Middle frontal gyrus (tissue), 1 donor: ENCODE results near the gene STK4.

Source experiments
- DNase-seq: peaks from one replicate; pipeline ENCODE4 v3.0.0-alpha.2; 2015; ENCODE audit warnings: low spot score; ENCODE audit errors: extremely low spot score

Gene STK4

DNA sequence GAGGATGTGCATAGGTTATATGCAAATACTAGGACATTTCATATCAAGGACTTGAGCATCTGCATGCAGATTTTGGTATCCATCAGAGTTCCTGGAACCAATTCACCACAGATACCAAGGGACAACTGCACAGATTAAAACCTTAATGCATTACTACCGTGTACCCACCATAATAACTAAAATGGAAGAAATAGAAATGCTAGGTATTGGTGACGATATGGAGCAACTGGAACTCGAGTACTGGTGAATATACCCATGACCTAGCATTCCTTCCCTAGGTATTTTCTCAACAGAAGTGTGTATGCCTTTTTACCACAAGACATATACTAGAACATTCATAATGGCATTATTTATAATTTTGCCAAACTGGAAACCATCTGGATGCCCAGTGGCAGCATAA lies 116.2 kb downstream of the STK4 start:
- DNase-seq: no peak

DNA sequence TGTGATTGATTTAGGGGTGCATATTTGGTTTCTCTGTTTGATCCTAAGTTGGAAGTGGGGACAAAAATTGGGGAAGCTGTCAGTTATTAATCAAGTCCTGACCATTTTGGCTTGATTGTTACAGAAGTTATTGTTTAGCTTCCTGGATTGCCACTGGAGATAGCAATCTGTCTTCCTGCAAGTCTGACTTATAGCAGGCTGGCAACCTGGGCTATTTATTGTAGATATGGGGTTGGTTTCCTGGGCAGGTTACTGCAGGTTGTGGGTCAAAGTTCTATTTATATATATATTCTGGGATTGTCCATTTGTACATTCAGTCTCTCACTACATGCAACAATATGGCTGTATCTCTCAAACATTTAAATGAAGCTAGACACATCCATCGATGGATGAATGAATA lies 116.8 kb downstream of the STK4 start:
- no peak for DNase-seq

DNA sequence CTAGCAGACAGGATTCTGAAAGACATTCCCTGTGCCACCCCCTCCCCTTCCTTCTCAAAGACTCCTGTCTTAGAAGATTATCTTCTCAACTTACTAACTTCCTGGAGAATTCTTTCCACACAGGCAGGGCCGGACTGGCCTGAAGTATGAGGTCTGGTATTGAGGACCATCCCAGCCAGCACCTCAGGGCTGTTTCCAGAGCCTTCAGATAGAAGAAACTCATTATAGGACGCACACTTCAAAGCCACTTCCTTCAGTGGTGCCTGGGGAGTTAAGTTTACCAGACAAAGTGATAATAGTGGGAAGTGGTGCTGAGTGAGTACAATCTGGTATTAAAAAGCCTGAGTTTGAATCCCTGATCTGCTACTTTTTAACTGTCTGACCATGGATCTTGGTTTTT lies 119.0 kb downstream of the STK4 start:
- DNase-seq: no peak

DNA sequence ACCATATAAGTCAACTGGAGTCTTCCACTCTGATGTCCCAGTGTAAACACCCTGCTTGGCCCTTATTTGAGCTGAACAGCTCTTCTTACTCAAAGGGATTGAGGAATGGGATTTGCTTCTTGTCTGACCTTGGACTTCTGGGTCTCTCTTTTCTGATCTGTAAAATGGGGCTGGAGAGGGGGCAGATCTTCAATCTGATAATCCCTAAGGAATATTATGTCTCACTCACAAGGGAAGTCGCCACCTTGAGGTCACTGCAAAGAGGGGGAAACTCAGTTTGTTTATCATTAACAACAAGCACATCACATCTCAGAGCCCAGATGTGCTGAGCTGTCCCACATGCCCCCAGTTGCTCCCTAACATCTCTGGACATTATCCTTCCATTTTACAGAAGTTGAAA lies 119.6 kb downstream of the STK4 start:
- DNase-seq: no peak

DNA sequence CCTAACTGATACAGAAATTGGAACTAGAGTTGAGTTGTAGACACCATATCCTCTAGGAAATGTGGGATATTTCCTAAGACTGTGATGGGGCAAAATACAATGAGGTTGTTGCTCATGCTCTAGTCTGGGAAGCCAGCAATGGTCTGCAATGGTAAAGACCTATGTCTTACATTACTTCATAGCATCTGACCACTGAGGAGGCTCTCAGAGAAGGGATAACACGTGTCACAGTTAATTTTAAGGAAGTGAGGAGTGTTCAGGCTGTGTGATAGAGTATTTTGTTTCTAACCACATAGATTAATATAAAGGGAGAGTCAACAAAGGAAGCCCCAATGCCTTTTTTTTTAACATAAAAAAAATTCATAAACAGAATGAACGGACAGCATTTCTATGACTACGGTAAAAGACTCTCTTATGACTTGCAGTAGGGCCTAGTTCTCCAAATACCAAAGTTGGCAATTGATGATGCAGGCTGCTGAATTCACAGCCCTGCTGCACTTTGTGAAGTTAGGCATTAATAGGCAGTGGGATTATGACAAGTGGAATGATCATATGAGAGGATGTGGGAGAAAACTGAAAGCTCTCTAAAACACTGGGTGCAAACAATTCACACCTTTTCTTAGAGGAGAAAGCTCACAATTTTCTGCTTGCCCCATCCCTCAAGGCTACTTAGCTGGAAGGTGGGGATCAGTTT lies 120.9 kb downstream of the STK4 start:
- no peak for DNase-seq

DNA sequence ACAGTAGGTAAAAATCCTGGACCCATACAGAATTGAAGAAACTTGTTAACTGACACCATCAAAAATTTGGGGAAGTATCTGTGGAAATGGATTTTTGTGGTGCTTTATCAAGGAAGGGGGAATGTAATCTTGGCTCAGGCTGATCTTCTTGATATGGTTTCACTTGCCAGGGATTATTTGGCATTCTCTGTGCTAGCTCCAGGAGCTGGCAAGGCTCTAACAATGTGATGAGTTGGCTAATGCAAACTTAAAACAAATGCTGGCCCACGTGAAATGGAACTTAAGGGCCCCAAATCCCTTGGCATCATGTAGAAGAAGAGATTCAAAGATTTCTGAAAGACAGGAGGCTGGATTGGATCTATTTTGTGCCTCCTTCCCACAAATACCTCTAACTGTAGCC lies 121.5 kb downstream of the STK4 start:
- no peak for DNase-seq

DNA sequence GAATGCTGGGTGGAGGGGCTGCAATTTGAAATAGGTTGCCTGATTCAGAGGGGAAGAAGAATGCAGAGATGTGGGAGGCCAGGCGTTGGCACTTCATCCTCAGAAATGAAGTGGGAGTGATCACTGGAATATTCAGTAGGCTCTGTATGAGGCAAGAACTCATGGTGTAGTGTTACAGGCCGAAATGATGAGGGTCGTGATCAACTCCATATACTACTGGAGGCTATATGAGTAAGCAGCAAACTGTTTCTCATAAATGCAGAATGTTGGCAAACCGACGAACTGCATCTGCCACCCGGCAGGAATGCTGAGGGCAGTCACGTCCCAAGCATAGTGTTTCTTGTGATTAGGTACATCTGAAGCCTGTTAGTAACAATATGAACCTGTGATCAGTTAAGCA lies 121.9 kb downstream of the STK4 start:
- DNase-seq: no peak

DNA sequence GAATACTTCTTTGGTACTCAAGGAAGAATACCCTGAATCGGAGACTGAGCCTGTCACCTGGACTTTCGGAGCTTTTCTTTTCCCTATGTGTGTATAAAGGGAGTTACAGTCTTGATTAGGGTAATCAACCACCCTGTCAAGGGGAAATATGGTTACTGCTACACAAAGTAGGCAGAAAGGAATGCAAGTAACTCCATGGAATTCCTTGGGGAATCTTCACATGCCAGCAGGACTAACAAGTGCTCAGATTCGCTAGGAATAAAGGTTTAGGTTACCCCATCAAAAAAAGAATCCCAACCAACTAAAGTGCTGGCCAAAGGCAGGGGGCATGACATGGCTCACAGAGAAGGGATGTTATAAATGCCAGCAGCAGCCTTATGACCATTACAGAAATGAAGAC lies 124.2 kb downstream of the STK4 start:
- no peak for DNase-seq

DNA sequence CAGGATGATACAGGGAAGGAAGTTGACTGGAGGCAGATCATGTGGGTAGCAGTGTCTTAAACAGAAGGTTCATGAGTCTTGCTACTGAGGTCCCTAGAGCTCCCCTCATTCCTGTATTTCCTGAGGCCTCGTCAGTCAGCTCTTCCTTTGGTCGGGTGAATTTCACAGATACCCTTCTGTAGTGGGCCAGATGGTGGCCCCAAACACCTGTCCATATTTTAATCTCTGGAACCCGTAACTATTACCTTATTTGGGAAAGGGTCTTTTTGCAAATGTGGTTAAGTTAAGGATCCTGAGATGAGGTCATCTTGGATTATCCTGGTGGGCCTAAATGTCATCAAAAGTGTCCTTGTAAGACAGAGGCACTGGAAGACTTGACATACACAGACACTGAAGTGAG lies 125.1 kb downstream of the STK4 start:
- DNase-seq: no peak

DNA sequence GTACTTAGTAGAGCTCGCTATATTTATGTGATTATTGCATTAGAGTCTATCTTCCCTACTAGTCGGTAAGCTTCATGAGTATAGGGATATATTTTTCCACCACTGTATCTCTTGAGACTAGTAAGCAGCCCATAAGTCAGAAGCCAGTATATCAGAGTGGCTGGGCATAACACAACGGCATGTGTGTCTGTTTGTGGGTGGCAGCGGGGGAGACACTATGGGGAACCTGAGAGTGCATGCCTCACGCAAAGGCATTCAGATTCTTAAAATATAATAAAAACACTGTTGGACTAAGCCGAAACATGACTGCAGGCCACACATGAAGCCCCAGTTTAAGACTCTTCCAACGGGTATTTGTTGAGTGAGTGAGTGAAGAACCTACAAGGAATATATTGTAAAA lies 126.6 kb downstream of the STK4 start:
- DNase-seq: no peak

DNA sequence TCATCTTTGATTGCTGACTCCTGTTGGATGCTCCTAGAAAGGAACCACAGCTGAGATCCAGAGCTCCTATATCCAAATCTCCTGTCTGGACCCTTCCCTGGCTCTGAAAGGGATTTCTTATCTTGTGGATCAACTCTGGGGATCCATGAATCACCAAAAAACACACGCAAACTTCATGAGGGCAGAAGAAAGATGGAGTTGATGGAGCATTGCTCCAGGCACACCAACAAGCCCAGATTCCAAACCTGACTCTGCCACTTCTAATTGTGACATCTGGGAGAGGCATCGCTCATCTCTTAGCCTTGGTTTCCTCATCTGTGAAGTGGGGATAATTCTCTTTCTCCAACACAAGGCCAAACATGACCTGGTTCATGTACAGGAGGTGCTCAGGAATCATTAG lies 127.9 kb downstream of the STK4 start:
- no peak for DNase-seq

DNA sequence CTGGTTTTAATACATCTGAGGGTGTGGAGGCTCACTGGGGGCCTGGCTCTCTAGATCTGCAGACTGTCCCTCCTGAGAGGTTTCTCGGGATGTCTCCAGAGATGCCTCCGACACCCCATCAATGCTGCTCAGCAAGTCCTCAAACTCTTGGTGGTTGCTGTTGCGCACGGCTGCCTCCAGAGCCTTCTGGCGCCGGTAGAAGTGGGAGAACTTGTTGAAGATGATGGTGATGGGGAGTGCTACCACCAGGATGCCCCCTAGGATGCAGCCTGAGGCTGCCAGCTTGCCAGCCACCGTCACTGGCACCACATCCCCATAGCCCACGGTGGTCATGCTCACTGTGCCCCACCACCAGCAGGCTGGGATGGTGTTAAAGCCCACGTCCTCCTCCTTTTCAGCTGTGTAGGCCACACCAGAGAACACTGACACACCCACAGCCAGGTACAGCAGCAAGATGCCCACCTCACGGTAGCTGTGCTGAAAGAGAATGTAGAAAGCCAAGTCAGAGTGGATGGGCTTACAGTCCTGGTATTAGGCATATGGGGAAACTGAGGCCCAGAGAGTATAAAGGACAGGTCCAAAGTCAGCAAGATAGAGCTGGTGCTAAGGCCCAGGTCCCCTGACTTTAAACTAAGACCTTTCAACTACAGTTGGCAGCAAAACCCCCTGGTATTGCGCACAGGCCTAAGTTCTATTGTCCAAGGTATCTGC lies 128.7 kb downstream of the STK4 start:
- no peak for DNase-seq

DNA sequence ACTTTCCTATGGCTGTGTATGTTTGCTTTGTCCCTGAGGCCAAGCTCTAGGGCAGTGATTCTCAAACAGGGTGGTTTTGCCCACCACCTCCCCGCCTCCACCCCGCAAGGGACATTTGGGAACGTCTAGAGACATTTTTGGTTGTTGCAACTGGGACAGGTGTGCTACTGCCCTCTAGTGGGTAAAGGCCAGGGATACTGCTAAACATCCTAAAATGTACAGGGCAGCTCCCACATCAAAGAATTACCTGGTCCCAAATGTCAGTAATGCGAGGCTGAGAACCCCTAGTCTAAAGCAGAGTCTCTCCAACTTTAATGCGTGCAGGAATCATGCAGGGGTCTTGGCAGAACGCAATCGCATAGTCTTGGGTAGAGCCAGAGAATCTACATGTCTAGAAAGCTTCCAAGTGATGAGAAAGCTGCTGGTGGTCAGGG lies 129.5 kb downstream of the STK4 start:
- DNase-seq: no peak

DNA sequence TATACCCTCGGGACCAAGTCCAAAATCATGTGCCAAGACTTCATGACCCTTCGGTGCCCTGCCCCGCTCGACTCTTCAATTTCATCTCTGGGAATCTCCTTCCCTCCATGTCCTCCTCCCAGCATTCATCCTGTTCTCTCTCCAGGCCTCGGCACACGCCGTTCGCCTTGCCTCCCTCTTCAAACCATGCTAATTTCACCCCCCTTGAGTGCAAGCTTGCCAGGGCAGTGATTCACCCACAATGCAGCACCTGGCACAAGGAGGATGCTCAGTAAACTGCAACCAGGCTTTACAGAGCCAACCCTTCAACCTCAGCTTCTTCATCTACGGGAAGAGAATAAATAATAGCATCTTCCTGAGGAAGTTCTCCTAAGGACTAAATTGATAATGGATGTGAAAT lies 130.5 kb downstream of the STK4 start:
- DNase-seq: no peak

DNA sequence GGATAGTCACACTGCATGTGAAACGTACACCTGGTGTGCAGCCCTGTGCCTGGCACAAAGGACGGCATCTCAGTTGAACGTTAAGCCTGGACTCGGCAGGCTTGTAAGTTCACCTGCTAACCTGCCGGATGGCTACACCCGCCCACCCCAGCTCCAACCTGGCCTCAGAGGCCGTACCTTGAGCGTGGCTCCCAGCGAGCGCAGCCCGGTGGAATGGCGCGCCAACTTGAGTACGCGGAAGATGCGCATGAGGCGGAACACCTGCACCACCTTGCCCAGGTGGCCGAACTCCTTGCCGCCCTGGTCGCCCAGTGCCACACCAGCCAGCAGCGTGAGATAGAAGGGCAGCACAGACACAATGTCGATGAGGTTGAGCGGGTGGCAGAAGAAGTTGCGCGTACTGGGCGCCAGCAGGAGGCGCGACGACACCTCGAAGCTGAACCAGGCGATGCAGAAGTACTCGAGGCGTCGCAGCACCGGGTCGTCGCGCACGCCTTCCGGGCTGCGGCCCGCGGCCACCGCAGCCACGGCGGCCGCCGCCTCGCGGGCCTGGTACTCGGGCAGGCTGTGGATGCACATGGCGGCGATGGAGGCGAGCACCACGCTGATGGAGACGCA lies 131.3 kb downstream of the STK4 start:
- no peak for DNase-seq

DNA sequence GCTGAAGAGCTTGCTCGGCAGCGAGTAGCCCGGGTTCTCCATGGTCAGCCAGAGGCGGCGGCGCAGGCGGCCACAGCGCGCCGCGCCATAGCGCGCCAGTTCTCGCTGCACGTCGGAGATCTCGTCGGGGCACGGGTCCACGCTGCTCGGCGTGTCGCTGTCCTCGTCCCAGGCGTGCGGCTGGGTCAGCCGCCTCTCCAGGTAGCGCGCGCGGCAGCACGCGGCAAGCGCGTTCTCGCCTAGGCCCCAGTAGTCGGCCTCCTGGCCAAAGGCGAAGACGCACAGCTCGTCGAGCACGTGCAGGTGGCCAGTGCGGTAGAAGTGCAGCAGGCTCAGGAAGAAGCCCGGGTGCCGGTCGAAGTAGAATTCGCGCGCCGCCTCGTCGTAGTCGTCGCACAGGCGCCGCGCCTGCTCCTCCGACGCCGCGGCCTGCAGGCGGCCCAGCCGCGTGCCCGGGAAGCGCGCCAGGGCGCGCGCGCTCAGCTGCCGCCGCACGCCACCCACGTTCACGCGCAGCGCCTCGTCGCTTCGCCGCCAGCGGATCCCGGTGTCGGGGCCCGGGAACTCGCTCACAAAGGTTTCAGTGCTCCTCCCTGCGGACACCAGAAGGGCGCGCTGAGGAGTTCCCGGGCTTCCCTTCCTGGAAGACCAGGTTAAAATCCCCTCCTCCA lies 131.9 kb downstream of the STK4 start:
- DNase-seq: no peak

DNA sequence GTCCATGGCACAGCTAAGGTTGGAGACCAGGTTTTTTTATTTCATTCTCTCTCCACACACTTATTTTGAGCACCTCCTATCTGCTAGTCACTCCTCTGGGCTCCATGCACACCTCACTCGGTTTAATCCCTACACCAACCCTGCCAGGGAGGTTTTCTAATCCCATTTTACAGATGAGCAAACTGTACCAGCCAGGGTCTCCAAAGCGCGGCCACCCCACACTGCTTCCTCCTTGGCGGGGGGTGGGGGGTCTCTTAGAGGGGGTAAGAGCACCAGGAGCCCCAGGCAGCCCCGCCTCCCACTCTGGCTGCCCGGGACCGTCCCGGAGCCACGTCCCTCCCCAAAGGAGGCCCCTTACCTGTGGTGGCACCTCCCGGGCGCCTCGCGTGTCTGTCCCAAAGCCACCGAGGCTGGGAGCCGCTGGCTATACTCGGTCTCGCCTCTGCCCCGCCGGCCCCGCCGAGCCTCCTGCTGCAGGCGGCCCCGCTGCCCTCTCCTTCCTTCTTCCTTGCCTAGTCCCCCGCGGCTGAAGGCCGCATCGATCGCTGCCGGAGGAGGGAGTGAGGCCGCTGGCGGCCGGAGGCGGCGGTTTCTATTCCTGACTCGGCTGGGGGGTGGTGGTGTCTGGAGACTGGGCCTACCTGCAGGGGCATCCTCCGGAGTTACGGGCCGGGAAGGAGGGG lies 134.4 kb downstream of the STK4 start, which contains the start of gene KCNS1:
TSS of gene KCNS1 (minus strand) at position 565 of the 683 bp plus-strand sequence. CDS start 1,891 bp downstream, outside the sequence.
- no peak for DNase-seq

DNA sequence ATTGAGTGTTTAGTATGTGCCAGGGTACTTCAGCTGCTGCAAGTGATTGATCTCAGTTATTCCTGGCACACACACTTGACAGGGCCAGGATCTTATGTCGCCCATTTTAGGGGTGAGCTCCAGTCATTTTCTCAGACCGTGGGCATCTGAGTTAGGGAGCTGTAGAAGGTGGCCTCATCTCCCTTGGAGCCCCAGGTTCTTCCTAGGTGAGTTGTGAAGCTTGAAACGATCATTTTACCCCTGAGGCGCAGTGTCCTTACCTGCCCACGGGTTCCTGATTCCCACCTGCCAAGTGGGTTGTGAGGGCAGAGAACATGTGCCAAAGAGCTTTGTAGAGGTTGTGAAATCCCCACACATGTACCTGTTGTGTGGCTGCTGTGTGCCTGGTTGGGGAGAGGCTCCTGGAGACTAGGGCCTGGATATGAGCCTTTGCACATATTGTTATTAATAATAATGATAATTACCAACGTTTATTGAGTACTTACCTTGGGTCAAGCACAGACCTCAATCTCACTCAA lies 135.1 kb downstream of the STK4 start:
- DNase-seq: no peak

DNA sequence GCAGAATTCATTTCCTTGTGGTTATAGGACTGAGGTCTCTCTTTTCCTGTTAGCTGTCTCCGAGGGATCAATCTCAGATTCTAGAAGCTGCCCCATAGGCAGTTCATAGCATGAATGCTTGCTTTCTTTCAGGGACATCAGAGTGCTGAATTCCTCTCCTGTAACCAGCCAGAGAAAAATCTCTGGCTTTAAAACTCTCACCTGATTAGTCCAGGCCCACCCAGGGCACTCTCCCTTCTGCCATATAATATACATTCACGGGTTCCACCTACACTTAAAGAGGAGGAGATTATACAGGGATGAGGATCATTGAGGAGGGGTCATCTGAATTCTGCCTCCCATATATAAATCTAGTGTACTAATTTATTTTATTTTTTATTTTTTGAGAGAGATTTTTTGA lies 136.8 kb downstream of the STK4 start:
- DNase-seq: no peak

DNA sequence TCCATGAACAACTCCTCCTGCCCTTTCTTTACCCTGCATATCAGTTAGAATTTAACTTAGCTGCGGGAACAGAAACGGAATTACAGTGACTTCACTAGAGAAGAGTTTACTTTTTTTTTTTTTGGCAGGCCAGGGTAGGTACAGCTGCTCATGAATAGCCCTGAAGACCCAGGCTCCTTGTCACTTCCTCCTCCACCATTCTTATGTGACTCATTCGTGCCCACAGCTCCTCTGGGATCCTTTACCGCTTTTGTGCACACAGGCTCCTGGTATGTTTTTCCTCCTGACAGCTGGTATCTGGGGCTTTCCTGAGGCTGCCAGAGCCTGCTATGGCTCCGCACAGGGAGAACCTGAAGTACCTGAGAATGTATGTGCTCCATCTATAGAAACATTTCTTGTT lies 138.5 kb downstream of the STK4 start:
- no peak for DNase-seq

DNA sequence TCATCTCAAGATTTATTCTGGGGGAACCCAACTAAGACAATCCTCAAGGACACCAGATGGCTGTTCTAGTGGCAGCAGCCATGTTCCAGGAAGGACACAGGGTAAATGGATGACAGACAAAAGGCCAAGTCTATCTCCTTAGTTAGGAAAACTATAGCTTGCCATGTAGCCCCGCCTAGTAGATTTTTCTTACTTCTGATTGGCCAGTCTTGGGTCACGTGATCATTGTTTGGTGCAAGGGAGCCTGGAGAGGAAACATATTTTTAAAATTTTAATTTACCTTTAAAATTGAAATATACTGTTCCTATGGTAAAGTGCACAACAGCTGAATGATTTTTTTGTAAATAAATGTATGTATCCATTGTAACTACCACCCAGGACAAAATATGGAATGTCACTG lies 139.0 kb downstream of the STK4 start:
- DNase-seq: no peak
